ENCODE results near the gene ALG3. TPM values are rescaled to one million over a fixed set of nuclear protein-coding genes. Genes with fewer than 3 reads are reported as not detected.

ALG3 gene

DNA sequence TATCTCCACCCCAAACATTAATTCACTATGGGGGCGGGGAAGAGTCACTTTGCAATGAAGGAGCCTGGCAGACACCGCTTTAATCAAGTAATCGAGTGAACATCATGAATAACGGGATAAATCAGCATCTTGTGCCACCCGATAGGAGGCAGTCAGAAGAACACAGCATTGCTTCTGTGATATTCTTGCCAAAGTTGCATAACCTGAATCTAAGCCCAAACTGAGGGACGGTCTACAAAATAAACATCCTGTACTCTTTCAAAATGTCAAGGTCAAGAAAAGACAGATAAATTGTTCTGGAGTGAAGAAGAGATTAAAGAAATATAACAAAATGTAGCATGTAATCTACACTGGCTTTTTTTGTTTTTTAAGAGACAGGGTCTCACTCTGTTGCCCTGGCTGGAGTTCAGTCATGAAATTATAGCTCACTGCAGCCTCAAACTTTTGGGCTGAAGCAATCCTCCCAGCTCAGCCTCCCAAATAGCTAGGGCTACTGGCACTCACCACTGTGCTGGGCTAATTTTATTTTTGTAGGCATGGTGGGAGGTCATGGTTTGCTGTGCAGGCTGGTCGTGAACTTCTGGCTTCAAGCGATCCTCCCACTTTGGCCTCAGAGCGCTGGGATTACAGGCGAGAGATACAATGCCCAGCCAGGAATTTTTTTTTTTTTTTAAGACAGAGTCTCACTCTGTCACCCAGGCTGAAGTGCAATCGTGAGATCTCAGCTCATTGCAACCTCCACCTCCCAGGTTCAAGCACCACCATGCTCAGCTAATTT, 39.4 kb downstream of the ALG3 start:
- Histone ChIP-seq H3K9me3 (replicated peaks; ENCODE audit: low read length) (no peaks in the 10 kb centered on the region), H3K36me3 (ENCODE audit: insufficient read depth, low read length) (no peaks in the 10 kb centered on the region), H3K4me2 (ENCODE audit: low read length) (no peak overlapping the region), H3K9ac (ENCODE audit: low read depth, low read length) (no peak overlapping the region), H3K4me3 (ENCODE audit: low read length) (no peak overlapping the region), H3K4me1 (ENCODE audit: control insufficient read depth, insufficient read depth, low read length) (no peaks in the 10 kb centered on the region), H3K27me3 (ENCODE audit: control insufficient read depth, insufficient read depth, low read length) (peaks cover 27% of the 10 kb centered on the region)

DNA sequence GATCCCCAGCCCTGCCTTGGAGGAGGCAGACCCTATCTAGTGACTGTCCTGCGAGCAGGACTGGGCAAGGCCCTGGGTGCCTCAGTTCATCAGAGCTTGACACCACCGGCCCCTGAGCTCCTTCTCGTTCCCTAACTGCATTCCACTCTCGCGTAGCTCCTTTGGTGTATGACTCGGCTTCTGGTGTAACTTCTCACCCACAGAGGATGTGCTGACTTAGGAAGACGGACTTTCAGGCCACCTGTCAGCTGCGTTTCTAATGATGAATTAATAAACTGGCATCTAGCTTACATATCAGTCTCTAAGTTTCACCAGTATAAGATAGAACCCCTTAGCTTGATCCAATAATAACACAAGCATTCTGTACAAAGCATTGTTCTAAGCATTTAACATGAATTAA, 45.2 kb downstream of the ALG3 start:
- H3K4me2 ChIP-seq (ENCODE audit: low read length): no peak overlapping the region
- H3K4me1 ChIP-seq (ENCODE audit: control insufficient read depth, insufficient read depth, low read length): no peaks in the 10 kb centered on the region
- peaks cover 17% of the 10 kb centered on the region for H3K27me3 ChIP-seq (ENCODE audit: control insufficient read depth, insufficient read depth, low read length)
- no peaks in the 10 kb centered on the region for H3K36me3 ChIP-seq (ENCODE audit: insufficient read depth, low read length)
- no peak overlapping the region for H3K9ac ChIP-seq (ENCODE audit: low read depth, low read length)
- no peaks in the 10 kb centered on the region for H3K9me3 ChIP-seq (replicated peaks; ENCODE audit: low read length)
- no peak overlapping the region for H3K4me3 ChIP-seq (ENCODE audit: low read length)

DNA sequence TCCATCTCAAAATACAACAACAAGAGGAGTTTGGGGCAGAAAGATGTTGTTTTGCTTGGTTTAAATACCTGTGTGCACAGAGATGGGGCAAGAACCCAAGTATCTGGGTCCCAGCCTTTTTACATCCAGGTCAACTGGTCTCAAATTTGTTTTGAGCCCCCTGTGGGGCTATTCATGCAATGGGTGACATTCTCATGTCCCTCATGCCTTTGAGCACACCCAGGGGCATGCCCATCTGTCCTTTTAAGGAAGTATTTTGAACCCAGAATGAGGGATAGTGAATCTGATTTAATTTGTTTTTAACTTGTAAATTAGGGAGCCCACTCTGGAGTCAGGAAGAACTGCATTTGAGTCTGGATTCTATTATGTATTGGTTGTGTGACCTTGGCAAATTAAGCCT, 47.9 kb downstream of the ALG3 start:
- Histone ChIP-seq H3K27me3 (ENCODE audit: control insufficient read depth, insufficient read depth, low read length) (peaks cover 2% of the 10 kb centered on the region), H3K4me3 (ENCODE audit: low read length) (no peak overlapping the region), H3K4me2 (ENCODE audit: low read length) (no peak overlapping the region), H3K9ac (ENCODE audit: low read depth, low read length) (no peak overlapping the region), H3K4me1 (ENCODE audit: control insufficient read depth, insufficient read depth, low read length) (no peaks in the 10 kb centered on the region), H3K36me3 (ENCODE audit: insufficient read depth, low read length) (peaks cover 3% of the 10 kb centered on the region), H3K9me3 (replicated peaks; ENCODE audit: low read length) (no peaks in the 10 kb centered on the region)

DNA sequence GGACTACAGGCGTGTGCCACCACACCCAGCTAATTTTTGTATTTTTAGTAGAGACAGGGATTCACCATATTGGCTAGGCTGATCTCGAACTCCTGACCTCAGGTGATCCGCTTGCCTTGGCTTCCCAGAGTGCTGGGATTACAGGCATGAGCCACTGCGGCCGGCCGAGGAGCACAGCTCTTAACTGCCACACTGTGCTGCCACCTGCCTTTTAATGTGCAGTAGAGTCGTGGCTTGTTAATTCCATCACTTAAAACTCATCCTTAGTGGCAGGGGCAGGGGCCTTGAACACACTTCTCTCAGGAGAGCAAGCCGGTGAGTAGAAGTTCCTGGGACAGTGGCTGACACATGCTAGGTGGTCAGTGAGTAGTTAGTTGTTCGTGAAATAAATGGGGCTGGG, 50.3 kb downstream of the ALG3 start:
- Histone ChIP-seq H3K4me2 (ENCODE audit: low read length) (no peak overlapping the region), H3K36me3 (ENCODE audit: insufficient read depth, low read length) (peaks cover 24% of the 10 kb centered on the region), H3K4me3 (ENCODE audit: low read length) (no peak overlapping the region), H3K4me1 (ENCODE audit: control insufficient read depth, insufficient read depth, low read length) (no peaks in the 10 kb centered on the region), H3K9me3 (replicated peaks; ENCODE audit: low read length) (no peaks in the 10 kb centered on the region), H3K27me3 (ENCODE audit: control insufficient read depth, insufficient read depth, low read length) (no peaks in the 10 kb centered on the region), H3K9ac (ENCODE audit: low read depth, low read length) (no peak overlapping the region)

DNA sequence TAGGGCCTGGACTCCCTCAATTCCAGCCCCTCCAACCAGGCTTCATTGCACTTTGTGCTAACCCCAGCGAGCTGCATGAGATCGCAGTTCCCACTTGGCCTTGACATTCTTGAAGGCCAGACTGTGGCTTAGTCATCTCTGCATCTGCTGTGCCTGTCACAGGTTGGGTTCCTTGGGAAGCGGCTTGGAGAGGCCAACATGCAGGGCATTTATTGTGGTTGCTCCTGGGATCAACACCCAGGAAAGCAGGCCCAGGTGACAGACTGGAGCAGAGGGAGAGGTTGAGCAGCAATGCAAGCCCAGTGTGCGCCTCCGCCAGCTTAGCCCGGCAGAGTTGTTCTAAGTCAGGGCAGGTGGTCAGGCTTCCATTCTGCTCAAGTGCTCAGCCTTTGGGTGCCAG, 52.2 kb downstream of the ALG3 start:
- no peak overlapping the region for H3K4me2 ChIP-seq (ENCODE audit: low read length)
- peaks cover 41% of the 10 kb centered on the region for H3K36me3 ChIP-seq (ENCODE audit: insufficient read depth, low read length)
- no peaks in the 10 kb centered on the region for H3K4me1 ChIP-seq (ENCODE audit: control insufficient read depth, insufficient read depth, low read length)
- H3K4me3 ChIP-seq (ENCODE audit: low read length): no peak overlapping the region
- H3K27me3 ChIP-seq (ENCODE audit: control insufficient read depth, insufficient read depth, low read length): no peaks in the 10 kb centered on the region
- no peak overlapping the region for H3K9ac ChIP-seq (ENCODE audit: low read depth, low read length)
- no peaks in the 10 kb centered on the region for H3K9me3 ChIP-seq (replicated peaks; ENCODE audit: low read length)

DNA sequence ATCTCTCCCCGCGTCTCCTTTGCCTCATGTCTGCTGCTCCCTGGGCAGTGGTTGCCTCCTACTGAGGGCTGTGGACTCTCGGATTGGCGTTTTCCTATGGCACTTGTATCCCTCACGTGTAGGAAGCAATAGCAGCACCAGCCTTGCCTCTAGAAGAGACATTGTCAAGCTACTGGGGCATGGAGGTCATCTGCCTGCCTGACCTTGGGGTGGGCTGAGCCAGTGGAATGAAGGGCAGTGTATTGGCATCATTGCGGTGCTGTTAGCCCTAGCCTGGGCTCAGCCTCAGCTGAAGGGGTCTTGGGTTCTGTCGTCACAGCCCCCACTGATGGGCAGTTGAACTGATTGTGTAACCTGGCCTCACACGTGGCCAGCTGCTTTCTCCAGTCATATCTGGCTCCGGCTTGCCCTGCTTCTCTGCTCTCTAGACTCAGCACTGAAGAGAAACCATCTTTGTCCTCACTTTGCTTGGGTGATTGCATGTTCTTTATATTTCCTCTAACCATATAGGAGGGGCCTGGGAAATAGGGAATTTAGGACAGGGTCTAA, 54.7 kb downstream of the ALG3 start:
- no peak overlapping the region for H3K4me2 ChIP-seq (ENCODE audit: low read length)
- H3K36me3 ChIP-seq (ENCODE audit: insufficient read depth, low read length): peaks cover 65% of the 10 kb centered on the region
- H3K4me3 ChIP-seq (ENCODE audit: low read length): no peak overlapping the region
- no peaks in the 10 kb centered on the region for H3K9me3 ChIP-seq (replicated peaks; ENCODE audit: low read length)
- no peaks in the 10 kb centered on the region for H3K4me1 ChIP-seq (ENCODE audit: control insufficient read depth, insufficient read depth, low read length)
- H3K9ac ChIP-seq (ENCODE audit: low read depth, low read length): no peak overlapping the region
- no peaks in the 10 kb centered on the region for H3K27me3 ChIP-seq (ENCODE audit: control insufficient read depth, insufficient read depth, low read length)

DNA sequence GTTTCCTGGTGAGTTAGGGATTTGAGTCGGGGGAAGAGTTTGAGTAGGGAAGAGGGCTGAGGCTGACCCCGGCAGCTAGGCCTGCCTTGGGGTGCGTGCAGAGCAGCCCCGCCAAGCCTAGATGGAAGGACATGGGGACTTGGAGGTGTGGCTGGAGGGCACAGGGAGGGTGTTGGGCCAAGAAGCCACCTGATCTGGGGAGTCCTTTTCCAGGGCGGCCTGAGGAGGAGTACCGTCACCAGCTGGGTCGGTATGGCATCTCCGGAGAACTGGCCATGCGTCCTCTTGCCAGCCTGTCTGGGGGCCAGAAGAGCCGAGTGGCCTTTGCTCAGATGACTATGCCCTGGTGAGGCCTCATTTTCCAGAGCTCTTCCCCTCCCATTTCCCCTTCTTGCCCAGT, 55.9 kb downstream of the ALG3 start:
- Histone ChIP-seq H3K9ac (ENCODE audit: low read depth, low read length) (no peak overlapping the region), H3K4me1 (ENCODE audit: control insufficient read depth, insufficient read depth, low read length) (no peaks in the 10 kb centered on the region), H3K4me2 (ENCODE audit: low read length) (no peak overlapping the region), H3K9me3 (replicated peaks; ENCODE audit: low read length) (no peaks in the 10 kb centered on the region), H3K27me3 (ENCODE audit: control insufficient read depth, insufficient read depth, low read length) (no peaks in the 10 kb centered on the region), H3K4me3 (ENCODE audit: low read length) (no peak overlapping the region), H3K36me3 (ENCODE audit: insufficient read depth, low read length) (peaks cover 77% of the 10 kb centered on the region)

Small RNA genes within 50 kb of the gene (small RNA-seq; reads per million reads assigned to genes)
- gene MIR1224: not detected

All from skeletal muscle satellite cell (primary cell).